HUES64 (cell line): ENCODE results near the gene ZNF805. TPM values are rescaled to one million over a fixed set of nuclear protein-coding genes. Genes with fewer than 3 reads are reported as not detected.
"Not testable (repeated sequence)": the region's sequence is repeated elsewhere in the genome, so short reads cannot be mapped to it uniquely, and the experiment has no call there.

ENCODE experiments used
- H3K27ac ChIP-seq: 2 replicates; pipeline ENCODE4 v1.7.0; 2013; ENCODE audit warnings: low read depth, low read length, inconsistent platforms
- H3K27me3 ChIP-seq: 2 replicates; pipeline ENCODE4 v1.6.1; 2013; ENCODE audit warnings: mild to moderate bottlenecking, low read length; ENCODE audit not compliant: insufficient read depth
- H3K36me3 ChIP-seq: 2 replicates; pipeline ENCODE4 v1.6.1; 2013; ENCODE audit warnings: mild to moderate bottlenecking, low read length; ENCODE audit not compliant: insufficient read depth
- H3K4me1 ChIP-seq: 2 replicates; pipeline ENCODE4 v1.6.1; 2013; ENCODE audit warnings: mild to moderate bottlenecking, low read length, moderate library complexity; ENCODE audit not compliant: insufficient read depth
- H3K4me3 ChIP-seq: 2 replicates; pipeline ENCODE4 v1.5.1; 2013; ENCODE audit warnings: mild to moderate bottlenecking, low read length, moderate library complexity
- H3K9ac ChIP-seq: 2 replicates; pipeline ENCODE4 v1.6.1; 2013; ENCODE audit warnings: mild to moderate bottlenecking, low read depth, low read length
- H3K9me3 ChIP-seq: 2 replicates; pipeline ENCODE4 v1.6.1; 2013; ENCODE audit warnings: low read depth, low read length; ENCODE audit not compliant: insufficient read depth
- WGBS: fragments of 150-250, 120-280 bp; methylation state at CpG from one replicate; pipeline ENCODE4 v1.1.7; 2013; ENCODE audit warnings: missing lambda C conversion rate; 5-methylcytosine and 5-hydroxymethylcytosine counted together
- polyA plus RNA-seq, 2 experiments: library from polyadenylated mRNA; stranded (reverse); fragments of 50-300 nt; gene quantifications; one replicate each; pipeline ENCODE4 v1.2.3, GENCODE V29; 2013

The ZNF805 gene
- 3.7 TPM for polyA plus RNA-seq (2013, experiment 1 of 2)
- polyA plus RNA-seq (2013, experiment 2 of 2), result 3.7 TPM

DNA sequence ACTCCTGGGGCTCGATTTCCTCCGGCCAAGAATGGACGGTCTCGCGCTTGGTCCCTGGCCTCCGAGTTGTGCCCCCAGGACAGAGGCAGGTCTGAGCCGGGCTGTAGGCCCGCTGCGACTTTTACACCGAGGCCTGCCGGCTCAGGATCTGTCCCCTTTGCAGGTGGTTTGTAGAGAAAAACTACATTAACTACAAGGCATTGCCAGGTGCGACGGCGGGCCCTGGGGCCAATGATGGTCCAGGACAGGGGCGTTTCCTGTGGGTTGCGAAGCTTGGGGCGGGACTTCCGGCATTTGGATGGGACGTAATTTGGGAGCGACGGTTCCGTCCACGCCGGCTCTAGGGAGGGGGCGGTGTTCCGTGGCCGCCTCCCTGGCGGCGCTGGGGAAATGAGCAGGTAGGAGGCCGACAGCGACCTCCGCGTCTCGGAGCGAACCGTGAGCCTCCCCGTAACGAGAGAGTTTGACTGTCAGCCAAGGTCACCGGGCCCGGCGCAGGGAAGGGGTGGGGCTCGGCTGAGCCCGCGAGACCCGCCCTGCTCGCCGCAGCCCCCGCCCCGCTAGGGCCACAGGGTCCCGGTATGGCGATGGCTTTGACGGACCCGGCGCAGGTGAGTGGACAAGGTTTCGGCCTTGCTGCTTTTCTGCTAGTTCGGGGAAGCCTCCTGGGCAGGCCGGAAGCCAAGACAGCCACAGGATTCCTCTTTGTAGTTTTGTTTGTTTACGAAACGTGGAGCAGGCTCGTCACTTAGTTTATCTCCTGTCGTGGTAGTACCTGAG lies at the start of gene ZNF805:
TSS of gene ZNF805 (plus strand) at position 322 of the 780 bp plus-strand sequence. CDS start at position 582, 260 bp downstream.
- H3K36me3 ChIP-seq, result peaks cover 10% of the 10 kb centered on the region
- peak within 1 kb of the TSS; percentile 94 for H3K27ac ChIP-seq
- no peaks in the 10 kb centered on the region for H3K4me1 ChIP-seq
- no peaks in the 10 kb centered on the region for H3K9me3 ChIP-seq
- H3K9ac ChIP-seq, result peak within 1 kb of the TSS; percentile 80
- WGBS, result 1% methylated on average over 61 of the region's 61 CpGs
- no peaks in the 10 kb centered on the region for H3K27me3 ChIP-seq
- H3K4me3 ChIP-seq, result peak within 1 kb of the TSS; percentile 95

DNA sequence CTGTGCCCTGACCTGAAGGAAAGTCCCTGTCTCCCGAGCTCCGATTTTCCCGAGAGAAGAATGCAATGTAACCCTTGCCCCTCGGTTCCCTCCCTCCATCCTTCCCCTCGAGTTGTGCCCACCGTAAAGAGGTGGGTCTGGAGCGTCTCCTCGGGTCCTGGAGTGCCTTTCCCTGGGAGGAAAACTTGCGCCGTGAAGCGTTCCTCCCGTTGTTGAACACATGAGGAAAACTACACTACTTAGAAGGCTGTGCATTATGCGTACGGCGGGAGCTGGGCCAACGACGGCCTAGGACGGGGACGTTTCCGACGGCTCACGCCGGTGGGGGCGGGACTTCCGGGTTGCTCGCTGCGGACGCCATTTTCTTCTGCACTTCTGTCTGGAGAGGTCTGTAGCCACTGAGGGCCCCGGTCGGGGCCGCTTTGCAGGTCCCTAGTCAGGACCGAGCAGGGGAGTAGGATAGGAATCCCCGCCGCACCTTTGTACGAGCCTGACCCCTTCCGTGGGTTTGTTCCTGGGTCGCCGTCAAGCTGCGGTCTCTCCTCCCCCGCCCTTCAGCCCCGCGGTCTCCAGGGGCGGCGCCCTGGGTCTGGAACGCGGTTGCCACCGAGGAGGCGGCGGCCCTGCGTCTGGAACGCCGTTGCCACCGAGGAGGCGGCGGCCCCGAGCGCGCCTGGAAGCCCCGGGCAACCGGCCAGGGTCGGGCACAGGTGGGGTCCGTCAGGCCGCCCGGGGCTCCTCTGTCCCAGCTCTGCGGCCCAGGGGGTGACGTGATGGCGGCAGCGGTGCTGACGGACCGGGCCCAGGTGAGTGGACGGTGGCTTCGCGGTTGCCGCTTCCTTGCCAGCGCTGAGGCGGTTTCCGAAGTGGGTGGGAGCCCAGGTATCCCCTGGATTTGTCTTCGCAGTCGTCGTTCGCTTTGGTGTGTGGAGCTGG lies 49.0 kb upstream of the ZNF805 start, which contains the start of gene ZNF264:
TSS of gene ZNF264 (plus strand) at position 360 of the 936 bp plus-strand sequence. CDS start at position 774, 414 bp downstream.
- no peaks in the 10 kb centered on the region for H3K4me1 ChIP-seq
- peak within 1 kb of the TSS; percentile 79 for H3K27ac ChIP-seq
- peak within 1 kb of the TSS; percentile 79 for H3K9ac ChIP-seq
- no peaks in the 10 kb centered on the region for H3K27me3 ChIP-seq
- peaks cover 36% of the 10 kb centered on the region for H3K36me3 ChIP-seq
- H3K9me3 ChIP-seq, result peaks cover 39% of the 10 kb centered on the region
- peak within 1 kb of the TSS; percentile 83 for H3K4me3 ChIP-seq
- WGBS, result 2% methylated on average over 81 of the region's 81 CpGs

DNA sequence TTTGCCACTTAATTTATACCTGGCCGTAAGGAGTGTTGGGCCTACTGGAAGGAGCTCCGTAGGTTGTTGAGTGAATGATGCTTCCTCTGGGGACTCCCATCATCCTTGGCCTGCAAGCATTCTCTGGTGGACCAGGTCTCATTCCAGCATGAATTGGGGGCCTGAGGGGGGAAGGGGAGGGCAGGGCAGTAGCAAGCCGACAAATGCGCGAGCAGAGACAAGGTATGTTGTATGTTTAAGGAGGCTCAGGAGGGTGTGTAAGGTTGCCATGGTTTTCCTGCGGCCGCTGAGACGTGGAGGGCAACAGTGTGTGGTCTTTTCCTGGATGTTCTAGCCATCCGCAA lies 48.4 kb upstream of the ZNF805 start:
- Histone ChIP-seq H3K9me3 (peaks cover 35% of the 10 kb centered on the region), H3K27ac (0 out of 2 replicates have a peak overlapping the region, but pooled peaks have one; percentile 79), H3K9ac (peak overlapping the region; percentile 79), H3K4me3 (peak overlapping the region; percentile 83), H3K36me3 (peaks cover 43% of the 10 kb centered on the region), H3K27me3 (no peaks in the 10 kb centered on the region), H3K4me1 (no peaks in the 10 kb centered on the region)
- WGBS, result 12% methylated on average over 9 of the region's 9 CpGs

DNA sequence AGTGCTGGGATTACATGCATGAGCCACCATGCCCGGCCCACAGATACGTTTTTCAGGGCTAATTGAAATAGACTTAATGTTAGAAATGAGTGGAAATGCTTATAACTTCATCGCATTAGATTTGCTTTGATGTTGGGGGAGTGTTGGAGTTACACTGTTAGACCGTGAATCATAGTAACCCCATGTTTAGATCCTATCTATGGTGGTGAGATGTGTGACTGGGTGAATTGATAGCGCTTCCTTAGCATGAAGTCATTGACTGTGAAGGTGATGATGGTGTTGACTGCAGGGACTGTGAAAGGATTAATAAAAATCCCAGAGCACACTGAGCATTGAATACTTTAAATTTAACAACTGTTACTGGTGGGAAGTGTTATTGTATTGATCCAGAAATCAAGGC lies 47.4 kb upstream of the ZNF805 start:
- no peak overlapping the region for H3K27ac ChIP-seq
- no peaks in the 10 kb centered on the region for H3K27me3 ChIP-seq
- H3K4me1 ChIP-seq, result no peaks in the 10 kb centered on the region
- peaks cover 49% of the 10 kb centered on the region for H3K36me3 ChIP-seq
- peaks cover 26% of the 10 kb centered on the region for H3K9me3 ChIP-seq
- H3K4me3 ChIP-seq, result peak overlapping the region; percentile 83; the same call in 1 of the 2 replicates
- 92% methylated on average over 5 of the region's 5 CpGs for WGBS
- H3K9ac ChIP-seq, result no peak overlapping the region

DNA sequence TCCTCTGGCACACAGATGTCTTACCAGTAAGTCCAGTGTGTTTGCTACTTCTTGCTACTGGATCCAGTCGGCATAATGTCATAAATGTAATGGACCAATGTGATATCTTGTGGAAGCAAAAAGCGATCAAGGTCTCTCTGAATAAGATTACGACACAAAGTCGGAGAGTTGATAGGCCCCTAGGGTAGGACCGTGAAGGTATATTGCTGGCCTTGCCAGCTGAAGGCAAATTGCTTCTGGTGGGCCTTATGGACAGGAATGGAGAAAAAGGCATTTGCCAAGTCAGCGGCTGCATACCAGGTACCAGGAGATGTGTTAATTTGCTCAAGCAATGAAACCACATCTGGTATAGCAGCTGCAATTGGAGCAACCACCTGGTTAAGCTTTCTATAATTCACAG lies 42.6 kb upstream of the ZNF805 start:
- H3K9me3 ChIP-seq, H3K27me3 ChIP-seq, H3K4me1 ChIP-seq, H3K9ac ChIP-seq, H3K4me3 ChIP-seq, H3K27ac ChIP-seq: not testable (repeated sequence)
- peaks cover 61% of the 10 kb centered on the region for H3K36me3 ChIP-seq
- WGBS, result 93% methylated on average over 6 of the region's 6 CpGs

DNA sequence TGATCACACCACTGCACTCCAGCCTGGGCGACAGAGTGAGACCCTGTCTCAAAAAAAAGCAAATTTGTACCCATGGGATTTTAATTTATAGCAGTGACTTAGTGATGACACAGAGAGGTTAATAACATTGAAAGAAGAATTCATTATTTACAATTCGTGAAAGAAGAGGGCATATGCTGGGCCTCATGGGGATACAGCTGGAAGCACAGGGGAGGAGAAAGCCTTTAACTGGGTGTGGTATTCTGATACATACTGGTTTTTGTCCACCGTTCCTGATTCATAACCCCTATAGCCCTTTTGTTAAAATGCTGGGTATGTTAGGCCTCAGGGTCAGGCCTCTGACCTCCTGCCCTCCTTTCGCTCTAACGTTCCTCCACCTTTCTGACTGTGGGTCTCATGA lies 38.3 kb upstream of the ZNF805 start:
- H3K9me3 ChIP-seq, result no peaks in the 10 kb centered on the region
- no peaks in the 10 kb centered on the region for H3K4me1 ChIP-seq
- no peak overlapping the region for H3K4me3 ChIP-seq
- no peak overlapping the region for H3K9ac ChIP-seq
- 93% methylated on average over 5 of the region's 5 CpGs for WGBS
- no peak overlapping the region for H3K27ac ChIP-seq
- H3K36me3 ChIP-seq, result peaks cover 41% of the 10 kb centered on the region
- no peaks in the 10 kb centered on the region for H3K27me3 ChIP-seq

DNA sequence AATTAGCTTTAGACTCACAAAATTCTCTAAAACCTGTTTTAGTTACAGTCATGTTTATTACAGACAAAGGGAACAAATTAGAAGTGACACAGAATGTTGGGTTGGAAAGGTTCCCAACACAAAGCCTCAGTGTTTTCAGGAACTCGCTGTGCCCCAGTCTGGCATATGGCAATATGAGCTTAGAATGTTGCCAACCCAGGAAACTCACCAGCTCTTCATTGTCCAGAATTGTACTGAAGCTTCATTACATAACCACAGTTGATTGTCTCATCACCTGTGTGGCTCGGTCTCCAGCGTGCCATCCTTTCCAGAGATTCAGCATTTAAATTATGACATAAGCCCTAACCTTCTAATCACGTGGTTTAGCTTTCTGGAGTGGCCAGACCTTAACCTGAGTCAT lies 30.1 kb upstream of the ZNF805 start:
- WGBS, result 94% methylated on average over 4 of the region's 4 CpGs
- H3K27ac ChIP-seq, result no peak overlapping the region
- no peak overlapping the region for H3K4me3 ChIP-seq
- H3K27me3 ChIP-seq, result no peaks in the 10 kb centered on the region
- no peaks in the 10 kb centered on the region for H3K9me3 ChIP-seq
- no peak overlapping the region for H3K9ac ChIP-seq
- peaks cover 77% of the 10 kb centered on the region for H3K36me3 ChIP-seq
- H3K4me1 ChIP-seq, result no peaks in the 10 kb centered on the region

DNA sequence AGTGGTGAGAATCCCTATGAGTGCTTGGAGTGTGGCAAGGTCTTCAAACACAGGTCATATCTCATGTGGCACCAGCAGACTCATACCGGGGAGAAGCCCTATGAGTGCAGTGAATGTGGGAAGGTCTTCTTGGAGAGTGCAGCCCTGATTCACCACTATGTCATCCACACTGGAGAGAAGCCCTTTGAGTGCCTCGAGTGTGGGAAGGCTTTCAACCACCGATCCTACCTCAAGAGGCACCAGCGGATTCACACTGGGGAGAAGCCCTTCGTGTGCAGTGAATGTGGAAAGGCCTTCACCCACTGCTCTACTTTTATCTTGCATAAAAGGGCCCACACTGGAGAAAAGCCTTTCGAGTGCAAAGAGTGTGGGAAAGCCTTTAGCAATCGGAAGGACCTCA lies 28.3 kb upstream of the ZNF805 start:
- Histone ChIP-seq H3K36me3 (peaks cover 67% of the 10 kb centered on the region), H3K4me1 (no peaks in the 10 kb centered on the region), H3K4me3 (no peak overlapping the region), H3K9me3 (no peaks in the 10 kb centered on the region), H3K27ac (no peak overlapping the region), H3K27me3 (no peaks in the 10 kb centered on the region), H3K9ac (no peak overlapping the region)
- 95% methylated on average over 7 of the region's 7 CpGs for WGBS

DNA sequence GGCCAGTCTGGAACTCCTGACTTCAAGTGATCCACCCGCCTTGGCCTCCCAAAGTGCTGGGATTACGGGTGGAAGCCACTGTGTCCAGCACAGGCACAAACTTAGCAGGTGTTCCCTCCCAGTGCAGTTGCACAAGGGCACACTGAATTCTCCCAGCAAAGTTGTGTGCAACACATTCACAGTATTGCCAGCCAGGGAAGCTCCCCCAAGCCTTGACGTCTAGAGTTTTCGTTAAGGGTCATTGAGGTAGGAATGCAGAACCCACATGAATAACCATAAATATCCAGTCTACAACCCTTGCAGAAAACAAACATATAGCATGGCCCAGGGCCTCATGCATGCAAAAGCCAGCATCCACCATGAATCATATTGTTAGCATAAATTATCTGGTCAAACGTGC lies 12.9 kb upstream of the ZNF805 start:
- H3K4me1 ChIP-seq, result 0 out of 2 replicates have a peak, but pooled peaks cover 2% of the 10 kb centered on the region
- H3K9ac ChIP-seq, result no peak overlapping the region
- peaks cover 6% of the 10 kb centered on the region; the same call in 1 of the 2 replicates for H3K27me3 ChIP-seq
- no peak overlapping the region for H3K27ac ChIP-seq
- no peaks in the 10 kb centered on the region for H3K36me3 ChIP-seq
- 87% methylated on average over 5 of the region's 5 CpGs for WGBS
- no peaks in the 10 kb centered on the region for H3K9me3 ChIP-seq
- H3K4me3 ChIP-seq, result no peak overlapping the region

DNA sequence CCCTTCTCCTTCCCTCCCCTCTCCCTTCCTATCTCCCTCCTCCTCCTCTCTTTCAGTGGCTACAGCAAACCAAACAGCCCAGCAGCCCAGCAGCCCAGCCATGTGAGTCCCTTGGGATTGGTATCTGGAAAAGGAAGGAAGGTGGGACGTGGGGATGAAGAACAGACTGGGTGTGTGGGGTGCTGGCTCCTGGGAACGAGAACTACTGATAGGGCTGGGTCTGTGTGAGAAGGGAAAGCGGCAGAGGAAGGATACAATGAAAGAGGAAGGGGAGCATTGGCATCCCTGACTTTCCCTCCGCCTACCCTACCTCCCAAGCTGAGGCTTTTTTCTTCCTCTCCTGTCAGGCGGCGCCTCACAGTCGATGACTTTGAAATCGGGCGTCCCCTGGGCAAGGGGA lies 8.7 kb upstream of the ZNF805 start:
- Histone ChIP-seq H3K27ac (no peak overlapping the region), H3K4me3 (peak overlapping the region; percentile 40), H3K9ac (peak overlapping the region; percentile 36; the same call in 1 of the 2 replicates), H3K4me1 (0 out of 2 replicates have a peak, but pooled peaks cover 2% of the 10 kb centered on the region), H3K9me3 (no peaks in the 10 kb centered on the region), H3K36me3 (no peaks in the 10 kb centered on the region), H3K27me3 (peaks cover 6% of the 10 kb centered on the region; the same call in 1 of the 2 replicates)
- WGBS, result 57% methylated on average over 8 of the region's 9 CpGs

DNA sequence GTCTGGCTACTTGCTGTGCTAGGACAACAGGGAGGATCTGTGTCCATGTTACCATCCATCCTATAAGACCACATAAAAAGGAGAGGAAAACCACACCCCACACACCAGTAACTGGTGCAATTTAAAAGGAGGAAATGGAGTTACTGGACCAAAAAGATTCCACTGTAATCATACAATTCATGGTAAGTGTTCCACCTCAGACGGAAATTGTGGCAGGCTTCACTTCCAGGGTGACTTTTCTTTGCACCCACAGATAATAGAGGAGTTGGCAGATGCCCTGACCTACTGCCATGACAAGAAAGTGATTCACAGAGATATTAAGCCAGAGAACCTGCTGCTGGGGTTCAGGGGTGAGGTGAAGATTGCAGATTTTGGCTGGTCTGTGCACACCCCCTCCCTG lies 7.2 kb upstream of the ZNF805 start:
- no peak overlapping the region for H3K9ac ChIP-seq
- 79% methylated on average over 1 of the region's 1 CpG for WGBS
- no peaks in the 10 kb centered on the region for H3K9me3 ChIP-seq
- H3K4me1 ChIP-seq, result 0 out of 2 replicates have a peak, but pooled peaks cover 2% of the 10 kb centered on the region
- H3K27ac ChIP-seq, result no peak overlapping the region
- no peaks in the 10 kb centered on the region for H3K36me3 ChIP-seq
- H3K27me3 ChIP-seq, result peaks cover 6% of the 10 kb centered on the region; the same call in 1 of the 2 replicates
- no peak overlapping the region for H3K4me3 ChIP-seq
